H1 (cell line): ENCODE data around the gene RAP1GDS1. TPM values are rescaled to one million over a fixed set of nuclear protein-coding genes. Genes with fewer than 3 reads are reported as not detected.

ENCODE experiments used
- BRCA1 ChIP-seq: IDR thresholded peaks from 2 replicates; pipeline ENCODE4 v1.6.1; 2012; ENCODE audit warnings: low read depth, low read length, improper control_type of control experiment
- GTF2F1 ChIP-seq: IDR thresholded peaks from 2 replicates; pipeline ENCODE4 v1.6.1; 2012; ENCODE audit warnings: low read depth, low read length, improper control_type of control experiment, borderline replicate concordance
- KDM1A ChIP-seq: fragments of 200-600, 300-600 bp; sonication (generic); IDR thresholded peaks from 2 replicates; pipeline ENCODE4 v1.7.1; 2016; ENCODE audit warnings: mild to moderate bottlenecking, low read length, borderline replicate concordance
- PHF8 ChIP-seq: fragments of 200-600 bp; sonication (generic); conservative IDR thresholded peaks from 2 replicates; pipeline ENCODE4 v1.7.1; 2012; ENCODE audit warnings: low read depth, mild to moderate bottlenecking, inconsistent platforms, low read length, moderate library complexity
- RAD21 ChIP-seq, 2 experiments: IDR thresholded peaks in 1 of 2; conservative IDR thresholded peaks in 1 of 2; 2 replicates each; pipeline ENCODE4 v1.6.1; 2011; ENCODE audit warnings: low read depth in 2 of 2, low read length in 2 of 2, improper control_type of control experiment in 1 of 2, inconsistent platforms in 1 of 2, mild to moderate bottlenecking in 1 of 2, moderate library complexity in 1 of 2
- SP2 ChIP-seq: IDR thresholded peaks from 2 replicates; pipeline ENCODE4 v1.6.1; 2012; ENCODE audit warnings: mild to moderate bottlenecking, low read length, inconsistent platforms
- TAF7 ChIP-seq: optimal IDR thresholded peaks from 2 replicates; pipeline ENCODE3; 2011; ENCODE audit warnings: low read depth, mild to moderate bottlenecking, inconsistent platforms, low read length, moderate library complexity, borderline replicate concordance
- TCF12 ChIP-seq: IDR thresholded peaks from 2 replicates; pipeline ENCODE4 v1.6.1; 2011; ENCODE audit warnings: low read depth, mild to moderate bottlenecking, low read length
- ZNF274 ChIP-seq: IDR thresholded peaks from 2 replicates; pipeline ENCODE4 v1.7.0; 2012; ENCODE audit warnings: low read length, borderline replicate concordance; ENCODE audit errors: extremely low read depth
- polyA plus RNA-seq, 7 experiments: library from polyadenylated mRNA; depleted of rRNA in 3 of 7; stranded (reverse) in 5 of 7; unstranded in 2 of 7; fragments of >200 nt in 5 of 7; fragments of 200-250 nt in 2 of 7; gene quantifications; 1 replicate in 5 of 7; 2 replicates in 1 of 7; 4 replicates in 1 of 7; pipeline versions ENCODE4 v1.2.1 to v1.2.3, GENCODE V29; 2011 to 2013; ENCODE audit warnings: missing spikeins in 2 of 7, mixed read lengths in 2 of 7
- total RNA-seq: library from RNA; stranded (reverse); fragmentation: NEBNext Ultra II Directional; extraction: Animal tissue kit (Norgen Biotek cat#: 25700); gene quantifications from 2 replicates; pipeline ENCODE4 v1.2.1, GENCODE V29; 2021

RAP1GDS1 gene
- total and polyA plus RNA-seq, 2 of the 8 experiments (the other 6 are each of a cell fraction or from before 2014, with no cell fraction given): 12.8 to 31.9 TPM

DNA sequence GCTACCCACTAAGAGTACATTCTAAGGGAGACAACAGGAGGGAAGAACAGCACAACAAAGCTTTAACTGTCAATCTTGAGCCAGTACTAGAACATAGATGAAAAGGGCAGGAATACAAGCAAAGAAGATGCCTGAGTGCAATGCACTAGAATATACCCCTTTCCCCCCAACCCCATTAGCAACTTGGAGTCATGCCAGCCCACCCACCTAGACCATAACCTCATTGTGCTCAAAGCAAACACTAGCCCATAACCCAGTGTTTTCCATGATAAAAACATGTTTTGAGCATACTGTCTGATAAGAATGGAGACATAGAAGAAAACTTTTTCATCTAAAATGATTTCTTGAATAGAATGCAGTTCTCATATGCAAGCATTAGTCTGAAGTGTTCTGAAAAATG, 183.2 kb downstream of the RAP1GDS1 start (continued):
- TF ChIP-seq PHF8 (no peak), GTF2F1 (no peak), ZNF274 (no peak), TCF12 (no peak), SP2 (no peak), RAD21 (IDR thresholded peaks at IDR 0.05 in 1 of 2, conservative IDR thresholded peaks at IDR 0.05 in 1 of 2; ENCODE audit: low read depth in 2 of 2, low read length in 2 of 2) (no peak), TAF7 (no peak), BRCA1 (no peak), KDM1A (no peak)
- TF ChIP-seq, all 59 proteins: peak for 0
